Gastroesophageal sphincter (tissue), 3 donors: ENCODE results near the gene IHH.

Experiments
- CTCF ChIP-seq, 4 experiments: fragments of 200-600 bp in 2 of 4; fragments of 450-650 bp in 2 of 4; sonication (generic) in 1 of 4; IDR thresholded peaks; one replicate each; pipeline ENCODE4 v1.5.1; 2017 to 2019; ENCODE audit warnings: antibody characterized with exemption in 4 of 4, mild to moderate bottlenecking in 2 of 4, moderate library complexity in 2 of 4
- EP300 ChIP-seq: sonication (generic); formaldehyde crosslinking; IDR thresholded peaks from one replicate; pipeline ENCODE4 v1.6.1; 2017; ENCODE audit warnings: antibody characterized with exemption, mild to moderate bottlenecking
- POLR2A ChIP-seq, 2 donors: fragments of 450-650 bp; IDR thresholded peaks; one replicate each; pipeline ENCODE4 v1.6.1; 2017; ENCODE audit warnings: antibody characterized with exemption in 2 of 2, mild to moderate bottlenecking in 2 of 2, moderate library complexity in 1 of 2
- POLR2AphosphoS5 ChIP-seq: sonication (generic); formaldehyde crosslinking; IDR thresholded peaks from one replicate; pipeline ENCODE4 v1.6.1; 2017; ENCODE audit warnings: antibody characterized with exemption

- no peak for TF ChIP-seq CTCF (IDR thresholded peaks at IDR 0.05)
- TF ChIP-seq EP300, result no peak
- TF ChIP-seq POLR2A (IDR thresholded peaks at IDR 0.05), result no peak
- no peak for TF ChIP-seq POLR2AphosphoS5
Observed at GRCh38 chr2:219071131-219071816, 10.6 kb upstream of the IHH start.
